Nephron (organoid): ENCODE measurements around the gene CAPN1.
"Not testable (repeated sequence)": the region's sequence is repeated elsewhere in the genome, so short reads cannot be mapped to it uniquely, and the experiment has no call there.

Experiments
- H3K27ac Mint-ChIP-seq, 3 experiments: 2 replicates each; pipeline ENCODE4 v1.8.0; 2020; ENCODE audit warnings: mixed read lengths in 3 of 3, mild to moderate bottlenecking in 2 of 3, moderate library complexity in 1 of 3
- H3K27me3 Mint-ChIP-seq: 2 replicates; pipeline ENCODE4 v1.8.0; 2021; ENCODE audit warnings: low read depth, mild to moderate bottlenecking, moderate library complexity, mixed read lengths
- H3K36me3 Mint-ChIP-seq: 2 replicates; pipeline ENCODE4 v1.8.0; 2020; ENCODE audit warnings: low read depth, mixed read lengths
- H3K4me1 Mint-ChIP-seq: 2 replicates; pipeline ENCODE4 v1.8.0; 2020; ENCODE audit warnings: mixed read lengths
- H3K4me3 Mint-ChIP-seq, 3 experiments: 2 replicates each; pipeline ENCODE4 v1.8.0; 2020; ENCODE audit warnings: mild to moderate bottlenecking in 3 of 3, mixed read lengths in 3 of 3, moderate library complexity in 2 of 3
- H3K9me3 Mint-ChIP-seq: 2 replicates; pipeline ENCODE4 v1.8.0; 2020; ENCODE audit warnings: mixed read lengths
- CTCF ChIP-seq, 3 experiments: fragments of 200-600 bp; sonication (generic); IDR thresholded peaks; one replicate each; pipeline ENCODE4 v1.5.0; 2021; ENCODE audit warnings: antibody characterized with exemption in 3 of 3; ENCODE audit not compliant: unreplicated experiment in 3 of 3

Gene CAPN1

GRCh38 chr11:65224930-65225278, 43.2 kb downstream of the CAPN1 start:
- Mint-ChIP-seq H3K4me3 (peak overlapping the region; percentile 70 to 74 (median 71)), H3K4me1 (peaks cover 12% of the 10 kb centered on the region), H3K27me3 (peaks cover 22% of the 10 kb centered on the region), H3K27ac (no peak overlapping the region), H3K36me3 (no peaks in the 10 kb centered on the region), H3K9me3 (peaks cover 1% of the 10 kb centered on the region)
- no peak for TF ChIP-seq CTCF (IDR thresholded peaks at IDR 0.05; ENCODE audit: unreplicated experiment in 3 of 3)

- Mint-ChIP-seq H3K36me3 (no peaks in the 10 kb centered on the region), H3K4me1 (peaks cover 12% of the 10 kb centered on the region), H3K27ac (peak overlapping the region in 1 of 3 experiments; percentile 20), H3K27me3 (peaks cover 23% of the 10 kb centered on the region), H3K4me3 (peak overlapping the region; percentile 70 to 74 (median 71)), H3K9me3 (peaks cover 3% of the 10 kb centered on the region)
- TF ChIP-seq CTCF (IDR thresholded peaks at IDR 0.05; ENCODE audit: unreplicated experiment in 3 of 3) = peak; percentile 38 to 50 (median 41)
Measured at GRCh38 chr11:65225279-65226102, 43.8 kb downstream of the CAPN1 start.

DNA sequence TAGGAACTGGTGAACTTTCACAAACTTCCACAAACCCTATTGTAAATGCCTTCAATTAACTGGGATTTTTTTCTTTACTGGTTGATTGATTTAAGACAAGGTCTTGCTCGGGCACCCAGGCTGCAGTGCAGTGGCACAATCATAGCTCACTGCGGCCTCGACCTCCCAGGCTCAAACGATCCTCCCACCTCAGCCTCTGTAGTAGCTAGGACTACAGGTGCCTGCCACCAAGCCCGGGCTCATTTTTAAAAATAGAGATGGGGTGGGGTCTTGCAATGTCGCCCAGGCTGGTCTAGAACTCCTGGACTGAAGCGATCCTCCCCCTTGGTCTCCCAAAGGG, 44.3 kb downstream of the CAPN1 start:
- peak overlapping the region; percentile 70 to 74 (median 71) for H3K4me3 Mint-ChIP-seq
- peaks cover 3% of the 10 kb centered on the region for H3K9me3 Mint-ChIP-seq
- H3K4me1 Mint-ChIP-seq = peaks cover 12% of the 10 kb centered on the region

GRCh38 chr11:65227879-65228278, 46.2 kb downstream of the CAPN1 start:
- peaks cover 3% of the 10 kb centered on the region for H3K9me3 Mint-ChIP-seq
- TF ChIP-seq CTCF (IDR thresholded peaks at IDR 0.05; ENCODE audit: unreplicated experiment in 3 of 3) = no peak
- no peak overlapping the region for H3K4me3 Mint-ChIP-seq
- peaks cover 25% of the 10 kb centered on the region for H3K27me3 Mint-ChIP-seq
- peaks cover 12% of the 10 kb centered on the region for H3K4me1 Mint-ChIP-seq
- H3K36me3 Mint-ChIP-seq = no peaks in the 10 kb centered on the region
- H3K27ac Mint-ChIP-seq = no peak overlapping the region

More for the DNA sequence above, 44.3 kb downstream of the CAPN1 start:
- no peak for TF ChIP-seq CTCF (IDR thresholded peaks at IDR 0.05; ENCODE audit: unreplicated experiment in 3 of 3)
- peaks cover 25% of the 10 kb centered on the region for H3K27me3 Mint-ChIP-seq
- H3K27ac Mint-ChIP-seq = no peak overlapping the region
- H3K36me3 Mint-ChIP-seq = no peaks in the 10 kb centered on the region

- Mint-ChIP-seq H3K9me3 (no peaks in the 10 kb centered on the region), H3K36me3 (no peaks in the 10 kb centered on the region), H3K27me3 (no peaks in the 10 kb centered on the region), H3K4me1 (no peaks in the 10 kb centered on the region), H3K27ac (no peak overlapping the region), H3K4me3 (no peak overlapping the region)
- TF ChIP-seq CTCF (IDR thresholded peaks at IDR 0.05; ENCODE audit: unreplicated experiment in 3 of 3) = no peak
Measured at GRCh38 chr11:65236194-65237059, 54.7 kb downstream of the CAPN1 start.

GRCh38 chr11:65238302-65238701, 56.6 kb downstream of the CAPN1 start:
- not testable (repeated sequence) for H3K9me3 Mint-ChIP-seq, H3K4me1 Mint-ChIP-seq, H3K4me3 Mint-ChIP-seq, H3K27ac Mint-ChIP-seq, H3K27me3 Mint-ChIP-seq, H3K36me3 Mint-ChIP-seq
